NCI-H1105 treated with DMSO at 0.1 percent for 48 hours (cell line): Measurements from ENCODE around the gene POLR1H.

Source experiments
- DNase-seq: peaks from one replicate; lab custom pipeline; 2025; lab: John Stamatoyannopoulos, UW

The POLR1H gene

GRCh38 chr6:30062471-30063178 lies 1.6 kb downstream of the POLR1H start:
- no peak for DNase-seq

- no peak for DNase-seq
These were observed 2.2 kb downstream of the POLR1H start for GRCh38 chr6:30063315-30063714.

DNA sequence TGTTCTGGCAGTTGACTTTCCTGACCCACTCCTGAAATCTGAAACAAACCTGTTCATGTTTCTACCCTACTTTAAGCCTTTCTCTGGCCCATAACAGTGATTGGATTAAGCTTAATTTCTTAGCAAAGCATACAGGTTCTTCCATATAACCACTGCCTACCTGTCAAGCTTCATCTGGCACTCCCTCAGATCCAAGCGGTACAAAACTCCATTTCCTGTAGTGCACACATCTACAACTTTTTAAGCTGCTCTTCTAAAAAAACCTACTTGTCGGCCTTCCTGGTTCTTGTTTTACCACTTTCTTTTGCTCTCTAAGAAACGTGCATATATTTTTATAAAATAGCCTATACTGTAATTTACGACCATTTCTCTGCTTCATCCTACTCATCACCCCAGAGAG lies 5.0 kb downstream of the POLR1H start:
- peak; percentile 1 for DNase-seq

GRCh38 chr6:30066577-30067459 lies 5.8 kb downstream of the POLR1H start, which contains the start of gene PPP1R11:
Gene PPP1R11, plus strand, starts transcription at chr6:30067198. Its CDS starts 213 bp downstream, at chr6:30067411.
- DNase-seq, result peak; percentile 99

GRCh38 chr6:30067460-30068139 lies 6.5 kb downstream of the POLR1H start:
- peak; percentile 81 for DNase-seq

GRCh38 chr6:30071081-30071818 lies 10.2 kb downstream of the POLR1H start:
- DNase-seq, result no peak

GRCh38 chr6:30071858-30072257 lies 10.8 kb downstream of the POLR1H start:
- no peak for DNase-seq

DNA sequence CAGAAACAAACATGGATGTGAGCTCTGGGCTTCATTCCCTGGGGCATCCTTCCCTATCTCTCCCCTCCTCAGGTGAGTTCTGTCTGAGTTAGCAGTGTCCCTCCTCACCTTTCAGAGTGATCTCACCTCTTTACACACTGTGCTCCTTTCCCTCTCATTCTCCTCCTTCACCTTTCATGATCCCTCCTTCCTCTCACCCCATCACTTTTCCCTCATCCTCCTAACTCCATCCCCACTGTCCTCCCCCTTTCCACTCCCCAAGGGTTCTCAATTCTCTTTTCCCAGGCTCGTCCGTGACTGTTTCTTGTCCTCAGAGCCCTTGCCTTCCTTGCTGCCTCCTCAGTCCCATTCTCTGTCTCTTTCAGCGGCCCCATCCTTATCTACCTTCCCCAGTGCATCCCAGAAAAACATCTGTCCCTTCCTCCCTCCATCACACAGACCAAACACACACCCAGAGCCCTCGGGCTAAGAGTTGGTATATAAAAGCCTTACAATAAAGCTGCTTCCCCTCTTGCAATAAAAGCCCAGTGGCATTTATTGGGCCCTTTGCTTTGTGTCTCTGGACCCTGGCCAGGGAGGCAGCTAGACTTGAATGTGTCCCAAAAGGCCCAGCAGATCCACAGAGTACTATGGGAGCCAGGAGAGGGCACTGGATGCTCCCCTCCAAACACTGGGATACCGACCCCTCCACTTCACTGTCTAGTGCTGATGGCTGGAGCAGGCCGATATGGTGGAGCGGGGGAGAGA lies 12.6 kb downstream of the POLR1H start:
- DNase-seq, result peak; percentile 10

DNA sequence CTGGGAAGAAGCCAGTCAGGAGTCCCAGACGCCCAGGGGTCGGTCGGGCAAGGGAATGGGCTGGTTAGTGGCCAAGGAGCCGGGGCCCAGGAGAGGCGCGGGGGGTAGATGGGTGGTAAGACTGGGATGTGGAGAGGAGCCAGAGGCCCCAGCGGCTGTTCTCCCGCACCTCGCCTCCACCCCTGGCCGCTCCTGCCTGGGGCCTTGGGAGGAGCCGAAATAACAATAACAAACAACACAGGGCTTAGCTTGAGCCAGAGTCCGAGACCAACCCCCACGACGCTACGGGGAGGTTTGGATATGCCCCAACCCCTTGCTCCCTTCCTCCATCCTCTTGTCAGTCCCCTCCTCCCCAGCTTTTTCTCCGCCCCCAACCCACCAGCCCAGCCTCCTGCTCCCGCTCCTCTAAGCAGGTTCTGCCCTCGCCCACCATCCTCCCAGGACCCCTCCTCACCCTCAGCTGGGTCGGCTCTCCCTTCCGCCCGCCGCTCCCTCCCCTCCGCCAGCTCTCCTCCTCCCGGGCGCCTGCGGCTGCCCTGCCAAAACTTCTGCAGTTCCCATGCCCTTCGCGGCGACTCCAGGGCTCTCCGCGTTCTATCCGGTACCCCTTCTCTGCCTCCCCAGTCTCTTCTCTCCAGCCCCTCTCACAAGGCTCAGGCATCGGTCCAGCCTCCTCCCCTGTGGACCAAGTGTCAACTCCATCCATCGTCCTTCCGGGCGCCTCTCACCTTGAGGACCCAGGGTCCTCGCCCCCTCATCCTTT lies 13.4 kb downstream of the POLR1H start:
- DNase-seq, result peak; percentile 2

- peak; percentile 16 for DNase-seq
These were observed 14.2 kb downstream of the POLR1H start, which contains the start of gene RNF39 for GRCh38 chr6:30075094-30075789. Gene RNF39, minus strand, starts transcription at chr6:30075769. Its CDS starts 184 bp downstream, at chr6:30075585.

GRCh38 chr6:30075790-30076732 lies 15.0 kb downstream of the POLR1H start:
- DNase-seq, result no peak

- no peak for DNase-seq
These were observed 16.2 kb downstream of the POLR1H start for GRCh38 chr6:30077218-30077617.

GRCh38 chr6:30087876-30088275 lies 26.8 kb downstream of the POLR1H start:
- no peak for DNase-seq

- DNase-seq, result no peak
These were observed 30.7 kb downstream of the POLR1H start for GRCh38 chr6:30091577-30092381.

DNA sequence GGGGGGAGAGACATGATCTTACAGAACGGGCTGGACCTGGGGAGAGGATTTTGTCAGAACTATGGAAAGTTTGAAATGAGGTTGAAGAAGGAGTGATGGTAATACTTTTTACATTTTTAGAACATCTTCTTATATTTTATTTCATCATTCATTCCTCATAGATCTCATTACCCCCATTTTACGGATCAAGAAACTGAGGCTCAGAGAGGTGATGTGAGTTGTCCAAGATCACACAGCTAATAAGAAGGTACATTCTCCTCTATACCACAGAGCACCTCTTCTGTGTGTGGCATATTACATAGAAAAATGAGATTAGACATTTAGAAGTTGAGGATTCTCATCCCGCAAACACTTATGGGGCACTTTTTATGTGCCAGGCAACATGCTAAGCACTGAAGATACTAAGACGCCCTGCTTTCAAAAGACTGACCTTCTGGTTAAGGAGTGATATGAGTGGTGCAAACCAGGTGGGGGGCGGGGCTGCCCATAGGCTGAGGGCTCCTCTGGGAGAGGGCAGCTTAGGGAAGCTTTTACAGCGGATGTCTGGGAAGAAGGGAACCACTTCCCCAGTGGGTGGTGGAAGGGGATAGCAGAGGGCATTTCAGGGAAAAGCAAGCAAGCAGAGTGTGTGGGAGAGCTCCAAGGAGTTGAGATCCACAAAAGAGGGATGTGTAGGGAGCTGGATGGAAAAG lies 31.9 kb downstream of the POLR1H start:
- no peak for DNase-seq

GRCh38 chr6:30093951-30094661 lies 33.0 kb downstream of the POLR1H start:
- no peak for DNase-seq
